ENCODE results near the gene SPDYE2B. TPM values are rescaled to one million over a fixed set of nuclear protein-coding genes. Genes with fewer than 3 reads are reported as not detected.
A peak's percentile ranks its signal among the peaks of the same experiment; 100 is the strongest.
"Not testable (repeated sequence)": the region's sequence is repeated elsewhere in the genome, so short reads cannot be mapped to it uniquely, and the experiment has no call there.

The SPDYE2B gene
- total RNA-seq, 4 donors from 2014 or later = not detected

DNA sequence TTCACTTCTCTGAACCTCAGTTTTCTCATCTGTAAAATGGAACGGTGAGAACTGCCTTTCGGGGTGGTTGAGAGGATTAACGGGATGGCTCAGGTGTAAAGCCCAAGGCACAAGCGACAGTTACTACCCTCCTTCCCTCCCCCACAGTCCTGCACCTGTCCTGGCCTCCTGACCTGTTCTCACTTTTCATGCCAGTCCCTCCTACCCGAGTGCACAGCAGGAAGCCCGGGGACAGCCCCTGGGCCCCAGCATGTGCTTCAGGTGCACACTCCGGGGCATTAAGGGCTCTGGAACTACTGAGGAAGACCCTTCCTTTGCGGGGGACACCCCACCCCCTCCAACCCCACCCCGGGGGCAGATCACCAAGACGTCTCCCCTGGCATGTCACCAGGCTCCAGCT is 34.2 kb upstream of the SPDYE2B start:
- in situ Hi-C loops (cut with MboI; ENCODE audit: low sequenced_read_pairs in 4 of 4); H3K9me3 ChIP-seq; DNase-seq; H3K4me1 ChIP-seq; H3K27me3 ChIP-seq; H3K4me3 ChIP-seq; intact Hi-C loops (cut with DNase I; ENCODE audit: low total_unique reads); H3K36me3 ChIP-seq; H3K27ac ChIP-seq: not testable (repeated sequence)
- peak; percentile 26 to 45 for ATAC-seq

DNA sequence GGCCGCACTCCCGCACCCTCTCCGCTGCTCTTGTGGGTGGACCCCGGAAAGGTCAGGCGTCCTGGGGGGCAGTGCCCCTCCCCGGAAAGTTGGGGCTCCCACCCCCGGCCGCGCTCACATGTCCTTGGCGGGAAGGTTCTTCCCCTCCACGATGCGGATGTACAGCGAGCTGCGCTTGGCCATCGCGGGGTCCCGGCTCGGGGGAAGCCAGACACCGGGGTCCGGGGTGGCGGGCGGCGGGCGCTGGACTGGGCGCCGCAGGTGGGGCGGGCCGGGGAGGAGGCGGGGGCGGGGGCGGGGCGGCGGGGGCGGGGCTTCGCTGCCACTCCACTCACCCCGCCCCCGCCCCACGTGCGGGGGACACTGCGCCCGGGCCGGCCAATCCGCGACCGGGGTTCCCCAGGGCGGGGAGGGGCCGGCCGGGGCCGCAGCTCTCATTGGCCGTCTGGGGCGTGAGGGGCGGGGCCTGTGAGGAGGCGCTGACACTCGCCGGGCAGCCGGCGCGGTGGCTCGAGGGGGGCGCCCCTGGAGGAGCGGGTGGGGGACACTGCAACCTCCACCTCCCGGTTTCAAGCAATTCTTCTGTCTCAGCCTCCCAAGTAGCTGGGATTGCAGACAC is 33.5 kb upstream of the SPDYE2B start, which contains the start of gene RASA4:
RASA4 (minus strand) TSS at position 250 of the 619 bp plus-strand sequence; CDS start at position 183, 67 bp downstream.
- peak within 1 kb of the TSS; percentile 45 to 62 (median 59) for H3K4me3 ChIP-seq
- in situ Hi-C loops (cut with MboI; ENCODE audit: low sequenced_read_pairs in 4 of 4); H3K9me3 ChIP-seq; H3K4me1 ChIP-seq; intact Hi-C loops (cut with DNase I; ENCODE audit: low total_unique reads); H3K27me3 ChIP-seq; H3K36me3 ChIP-seq: not testable (repeated sequence)
- ATAC-seq (peak; percentile 15 to 21), DNase-seq (peak; percentile 46 to 53)
- H3K27ac ChIP-seq = peak within 1 kb of the TSS; percentile 74 to 85 (median 82)

DNA sequence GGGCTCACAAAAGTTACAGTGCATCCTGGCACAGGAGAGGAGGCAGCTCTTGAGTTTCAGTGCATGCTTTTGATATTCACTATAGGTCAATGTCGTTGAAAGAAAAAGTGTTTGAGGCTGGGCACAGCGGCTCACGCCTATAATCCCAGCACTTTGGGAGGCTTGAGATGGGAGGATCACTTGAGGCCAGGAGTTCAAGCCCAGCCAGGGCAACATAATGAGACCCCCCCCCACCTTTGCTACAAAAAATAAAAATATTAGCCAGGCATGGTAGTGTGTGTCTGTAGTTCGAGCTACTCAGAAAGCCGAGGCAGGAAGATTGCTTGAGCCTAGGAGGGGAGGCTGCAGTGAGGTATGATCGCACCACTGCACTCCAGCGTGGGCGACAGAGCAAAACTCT is 32.0 kb upstream of the SPDYE2B start:
- intact Hi-C loops (cut with DNase I; ENCODE audit: low total_unique reads); H3K27me3 ChIP-seq; H3K9me3 ChIP-seq; H3K4me1 ChIP-seq; H3K36me3 ChIP-seq; in situ Hi-C loops (cut with MboI; ENCODE audit: low sequenced_read_pairs in 4 of 4); H3K4me3 ChIP-seq; H3K27ac ChIP-seq; ATAC-seq: not testable (repeated sequence)
- DNase-seq = peak in 1 of 2 donors; percentile 1

DNA sequence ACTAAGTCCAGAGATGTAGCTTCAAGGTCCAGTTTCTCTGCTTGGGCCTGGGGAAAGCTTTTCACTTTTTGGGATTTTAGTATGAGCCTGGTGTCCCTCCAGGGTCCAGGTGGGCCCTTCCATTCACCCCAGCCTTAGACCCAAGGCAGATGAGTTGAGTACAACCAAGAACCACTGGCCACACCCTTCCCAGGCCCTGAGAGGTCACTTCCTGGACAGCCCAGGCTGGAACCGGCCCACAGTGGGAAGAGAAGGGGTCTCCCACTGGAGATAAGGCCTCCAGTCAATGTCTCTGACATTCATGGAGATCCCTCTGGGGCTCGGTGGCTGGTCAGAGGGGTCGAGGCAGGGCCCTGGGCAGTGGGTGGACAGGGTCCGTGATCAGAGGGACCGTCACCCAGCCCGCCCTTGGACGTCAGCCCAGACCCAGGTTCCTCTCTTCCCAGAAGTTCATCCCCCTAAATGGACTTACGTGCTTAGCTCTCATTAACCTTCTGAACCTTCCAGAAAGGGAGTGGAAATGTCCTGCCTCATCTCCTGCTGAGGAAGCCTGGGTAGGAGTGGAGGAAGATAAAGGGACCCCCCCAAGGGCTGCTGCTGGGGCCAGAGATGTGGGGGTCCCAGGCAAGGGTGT is 22.7 kb upstream of the SPDYE2B start:
- H3K36me3 ChIP-seq; intact Hi-C loops (cut with DNase I; ENCODE audit: low total_unique reads); in situ Hi-C loops (cut with MboI; ENCODE audit: low sequenced_read_pairs in 4 of 4); H3K4me3 ChIP-seq; H3K4me1 ChIP-seq; H3K9me3 ChIP-seq; DNase-seq; H3K27ac ChIP-seq; H3K27me3 ChIP-seq: not testable (repeated sequence)
- peak in 1 of 2 donors; percentile 36 for ATAC-seq

DNA sequence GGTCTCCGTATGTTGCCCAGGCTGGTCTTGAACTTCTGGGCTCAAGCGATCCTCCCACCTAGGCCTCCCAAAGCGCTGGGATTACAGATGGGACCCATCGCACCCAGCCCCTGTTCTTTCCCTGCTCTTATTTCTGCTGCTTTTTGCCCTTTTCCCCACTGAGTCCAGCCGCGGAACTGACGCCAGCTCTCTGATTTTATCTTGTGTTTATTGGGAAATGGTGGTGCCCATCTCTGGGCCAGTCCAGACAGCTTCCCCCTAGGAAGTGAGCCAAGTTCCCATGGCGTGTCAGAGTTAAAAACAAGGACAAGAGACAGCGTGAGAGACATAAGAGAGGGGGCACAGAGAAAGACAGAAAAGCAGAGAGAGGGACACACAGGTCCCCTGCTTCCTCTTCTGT is 19.5 kb upstream of the SPDYE2B start:
- ATAC-seq; H3K27me3 ChIP-seq; intact Hi-C loops (cut with DNase I; ENCODE audit: low total_unique reads): not testable (repeated sequence)

DNA sequence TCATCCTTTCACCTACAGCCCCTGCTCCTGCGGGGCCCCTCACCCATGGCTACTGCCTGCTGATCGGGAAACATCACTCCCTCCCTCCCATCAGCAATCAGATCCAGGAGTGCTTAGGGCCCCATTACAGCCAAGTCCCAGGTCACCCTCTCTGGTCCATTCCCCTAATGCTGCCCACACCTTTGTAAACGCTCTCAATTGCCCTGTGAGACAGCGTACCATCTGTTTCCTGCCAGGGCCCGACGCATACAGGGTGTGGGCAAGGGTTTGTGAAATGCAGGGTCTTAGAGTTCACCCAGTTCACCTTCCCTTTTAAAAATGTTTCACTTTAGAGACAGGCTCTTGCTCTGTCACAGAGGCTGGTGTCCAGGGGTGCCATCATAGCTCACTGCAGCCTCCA is 15.8 kb upstream of the SPDYE2B start:
- in situ Hi-C loops (cut with MboI; ENCODE audit: low sequenced_read_pairs in 4 of 4); DNase-seq; ATAC-seq; H3K36me3 ChIP-seq; H3K27ac ChIP-seq; H3K9me3 ChIP-seq; H3K4me1 ChIP-seq; H3K27me3 ChIP-seq; intact Hi-C loops (cut with DNase I; ENCODE audit: low total_unique reads); H3K4me3 ChIP-seq: not testable (repeated sequence)

More for the DNA sequence above, 19.5 kb upstream of the SPDYE2B start:
- in situ Hi-C loops (cut with MboI; ENCODE audit: low sequenced_read_pairs in 4 of 4); H3K9me3 ChIP-seq; H3K4me1 ChIP-seq; H3K4me3 ChIP-seq; DNase-seq; H3K27ac ChIP-seq; H3K36me3 ChIP-seq: not testable (repeated sequence)

DNA sequence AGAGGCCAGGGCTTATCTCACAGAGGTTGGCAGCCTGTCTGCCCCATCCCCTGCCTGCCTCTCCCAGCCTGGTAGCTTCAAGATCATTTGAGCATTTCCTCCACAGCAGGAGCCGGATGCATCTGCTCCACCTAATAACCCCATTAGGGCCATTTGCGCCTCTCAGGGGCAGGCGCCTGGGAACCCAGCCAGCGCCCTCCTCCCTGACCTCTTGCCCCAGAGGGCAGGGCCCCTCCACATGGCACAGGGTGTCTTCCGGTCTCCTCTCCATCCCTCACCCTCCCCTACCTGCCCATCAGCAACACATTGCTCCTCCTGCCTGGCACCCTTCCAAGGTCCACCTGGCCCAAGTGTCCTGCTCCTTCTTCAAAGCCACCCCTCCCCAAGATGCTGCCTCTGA is 14.8 kb upstream of the SPDYE2B start:
- H3K9me3 ChIP-seq; H3K4me3 ChIP-seq; H3K27me3 ChIP-seq; H3K36me3 ChIP-seq; H3K27ac ChIP-seq; ATAC-seq; DNase-seq; H3K4me1 ChIP-seq; in situ Hi-C loops (cut with MboI; ENCODE audit: low sequenced_read_pairs in 4 of 4); intact Hi-C loops (cut with DNase I; ENCODE audit: low total_unique reads): not testable (repeated sequence)

DNA sequence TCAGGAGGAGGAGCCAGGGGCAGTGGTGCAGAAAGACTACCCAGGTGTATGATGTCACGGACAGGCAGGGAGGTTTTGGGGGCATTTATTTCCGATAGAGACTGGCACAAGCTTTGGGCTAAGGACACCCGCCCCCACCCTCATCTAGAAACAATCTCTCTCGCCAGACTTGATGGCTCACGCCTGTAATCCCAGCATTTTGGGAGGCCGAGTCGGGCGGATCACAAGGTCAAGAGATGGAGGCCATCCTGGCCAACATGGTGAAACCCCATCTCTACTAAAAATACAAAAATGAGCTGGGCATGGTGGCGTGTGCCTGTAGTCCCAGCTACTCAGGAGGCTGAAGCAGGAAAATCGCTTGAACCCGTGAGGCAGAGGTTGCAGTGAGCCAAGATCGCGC is 13.2 kb upstream of the SPDYE2B start:
- intact Hi-C loops (cut with DNase I; ENCODE audit: low total_unique reads); DNase-seq; ATAC-seq: not testable (repeated sequence)

DNA sequence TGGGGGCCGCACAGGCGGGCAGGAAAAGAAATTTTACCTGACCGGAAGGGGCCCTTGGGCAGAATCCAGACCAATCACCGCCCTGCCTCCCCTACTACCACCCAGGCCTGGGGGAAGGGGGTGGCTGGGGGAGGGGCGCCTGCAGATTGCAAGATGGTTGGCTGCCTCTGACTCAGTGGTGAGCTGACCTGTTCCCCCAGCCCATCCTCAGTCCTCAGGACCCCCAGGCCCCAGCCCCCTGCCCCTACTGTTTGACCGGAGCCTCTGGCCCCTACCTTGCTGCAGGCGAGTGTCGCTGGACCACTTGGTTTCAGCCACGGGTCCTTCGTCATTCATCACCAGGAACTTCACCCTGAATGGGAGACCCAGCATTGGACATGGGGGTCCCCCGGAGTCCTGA is 11.3 kb upstream of the SPDYE2B start:
- ATAC-seq; in situ Hi-C loops (cut with MboI; ENCODE audit: low sequenced_read_pairs in 4 of 4); H3K4me3 ChIP-seq; H3K36me3 ChIP-seq; H3K4me1 ChIP-seq; H3K9me3 ChIP-seq; H3K27ac ChIP-seq; H3K27me3 ChIP-seq; intact Hi-C loops (cut with DNase I; ENCODE audit: low total_unique reads): not testable (repeated sequence)
- DNase-seq = peak in 1 of 2 donors; percentile 9

More for the DNA sequence above, 13.2 kb upstream of the SPDYE2B start:
- H3K36me3 ChIP-seq; H3K9me3 ChIP-seq; H3K27ac ChIP-seq; in situ Hi-C loops (cut with MboI; ENCODE audit: low sequenced_read_pairs in 4 of 4); H3K4me3 ChIP-seq; H3K4me1 ChIP-seq; H3K27me3 ChIP-seq: not testable (repeated sequence)

DNA sequence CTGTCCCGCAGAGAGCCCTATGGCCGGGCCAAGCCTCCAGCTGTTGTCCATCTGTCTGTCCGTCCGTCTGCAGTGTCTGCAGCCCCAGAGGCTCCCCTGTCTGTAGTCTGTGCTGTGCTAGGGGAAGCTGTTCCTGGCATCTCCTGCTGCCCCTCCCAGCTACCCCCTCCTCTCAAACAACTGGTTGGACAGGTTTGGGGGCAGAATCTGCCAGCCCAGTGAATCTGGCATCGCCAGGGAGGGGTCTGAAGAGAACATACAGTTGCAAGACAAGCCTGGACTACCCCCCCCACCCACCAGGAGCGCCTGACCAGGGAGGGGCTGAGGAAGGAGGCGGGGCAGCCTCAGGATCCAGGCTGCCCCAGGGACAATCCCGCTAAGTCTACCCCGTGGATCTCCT is 7.4 kb upstream of the SPDYE2B start, which contains the start of gene UPK3BL1:
UPK3BL1 (minus strand) TSS at position 101 of the 400 bp plus-strand sequence; CDS start at position 51, 50 bp downstream.
- in situ Hi-C loops (cut with MboI; ENCODE audit: low sequenced_read_pairs in 4 of 4); ATAC-seq; DNase-seq; H3K27ac ChIP-seq; H3K4me3 ChIP-seq; H3K36me3 ChIP-seq; intact Hi-C loops (cut with DNase I; ENCODE audit: low total_unique reads); H3K27me3 ChIP-seq; H3K9me3 ChIP-seq; H3K4me1 ChIP-seq: not testable (repeated sequence)

DNA sequence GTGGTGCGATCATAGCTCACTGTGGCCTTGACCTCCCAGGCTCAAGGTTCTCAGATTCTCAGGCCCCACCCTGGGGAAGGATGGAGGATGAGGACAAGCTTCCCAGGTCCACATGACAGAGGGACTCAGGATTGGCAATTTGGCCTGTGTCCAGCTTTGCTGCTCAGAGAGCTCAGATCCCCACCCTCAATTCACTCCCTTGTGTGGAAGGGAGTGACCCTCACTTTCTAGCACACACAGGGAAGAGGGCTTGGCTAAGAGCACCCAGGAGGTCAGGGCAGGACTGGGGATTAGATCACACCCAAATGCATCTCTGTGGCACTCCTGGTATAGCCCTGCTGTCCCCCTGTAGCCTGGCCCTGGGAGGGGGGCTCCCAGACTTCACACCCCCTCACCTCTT is 6.7 kb upstream of the SPDYE2B start:
- H3K27ac ChIP-seq; intact Hi-C loops (cut with DNase I; ENCODE audit: low total_unique reads); H3K4me3 ChIP-seq; H3K36me3 ChIP-seq; ATAC-seq; H3K27me3 ChIP-seq; H3K4me1 ChIP-seq; in situ Hi-C loops (cut with MboI; ENCODE audit: low sequenced_read_pairs in 4 of 4); DNase-seq; H3K9me3 ChIP-seq: not testable (repeated sequence)

DNA sequence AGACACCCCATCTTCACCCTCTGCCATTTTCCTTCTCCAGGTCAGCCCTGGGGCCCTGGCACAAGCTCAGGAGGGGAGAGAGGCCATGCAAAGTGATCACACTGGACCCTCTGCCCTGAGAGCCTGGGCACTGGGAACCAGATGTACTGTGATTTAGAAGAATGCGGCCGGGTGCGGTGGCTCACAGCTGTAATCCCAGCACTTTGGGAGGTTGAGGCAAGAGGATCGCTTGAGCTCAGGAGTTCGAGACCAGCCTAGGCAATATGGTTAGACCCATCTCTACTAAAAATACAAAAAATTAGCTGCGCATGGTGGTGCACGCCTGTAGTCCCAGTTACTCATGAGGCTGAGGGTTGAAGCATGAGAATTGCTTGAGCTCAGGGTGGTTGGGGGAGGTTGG is 2.3 kb upstream of the SPDYE2B start:
- H3K9me3 ChIP-seq; intact Hi-C loops (cut with DNase I; ENCODE audit: low total_unique reads); H3K4me1 ChIP-seq; ATAC-seq; H3K27ac ChIP-seq; in situ Hi-C loops (cut with MboI; ENCODE audit: low sequenced_read_pairs in 4 of 4); H3K4me3 ChIP-seq; H3K27me3 ChIP-seq; DNase-seq; H3K36me3 ChIP-seq: not testable (repeated sequence)
